Progenitor cell of endocrine pancreas (in vitro differentiated cells): Measurements from ENCODE around the gene USP31. TPM values are rescaled to one million over a fixed set of nuclear protein-coding genes. Genes with fewer than 3 reads are reported as not detected.

ENCODE experiments used
- DNase-seq: peaks from one replicate; pipeline ENCODE4 v3.0.0; 2021; ENCODE audit warnings: low spot score; ENCODE audit not compliant: unreplicated experiment
- H3K27ac Mint-ChIP-seq: 2 replicates; pipeline ENCODE4 v1.8.0; 2021; ENCODE audit warnings: mild to moderate bottlenecking, moderate library complexity, mixed read lengths
- H3K27me3 Mint-ChIP-seq: 2 replicates; pipeline ENCODE4 v1.8.0; 2021; ENCODE audit warnings: mixed read lengths
- H3K36me3 Mint-ChIP-seq: 2 replicates; pipeline ENCODE4 v1.8.0; 2022; ENCODE audit warnings: mixed read lengths; ENCODE audit not compliant: insufficient read depth
- H3K4me1 Mint-ChIP-seq: 2 replicates; pipeline ENCODE4 v1.8.0; 2021; ENCODE audit warnings: low read depth, mixed read lengths
- H3K4me3 Mint-ChIP-seq: 2 replicates; pipeline ENCODE4 v1.8.0; 2021; ENCODE audit warnings: low read depth, mild to moderate bottlenecking, moderate library complexity, mixed read lengths
- H3K9me3 Mint-ChIP-seq: 2 replicates; pipeline ENCODE4 v1.8.0; 2021; ENCODE audit warnings: low read depth, mixed read lengths
- total RNA-seq: library from RNA; stranded (reverse); gene quantifications from 2 replicates; pipeline ENCODE4 v1.2.1, GENCODE V29; 2021
- TF ChIP-seq, protein P1 (sequence below): fragments of 200-600 bp; sonication (generic); IDR thresholded peaks from one replicate; pipeline ENCODE4 v1.5.0; 2021; ENCODE audit warnings: antibody characterized with exemption, mild to moderate bottlenecking; ENCODE audit not compliant: unreplicated experiment

The USP31 gene
- total RNA-seq, 1 donor from 2014 or later = 10.5 TPM

DNA sequence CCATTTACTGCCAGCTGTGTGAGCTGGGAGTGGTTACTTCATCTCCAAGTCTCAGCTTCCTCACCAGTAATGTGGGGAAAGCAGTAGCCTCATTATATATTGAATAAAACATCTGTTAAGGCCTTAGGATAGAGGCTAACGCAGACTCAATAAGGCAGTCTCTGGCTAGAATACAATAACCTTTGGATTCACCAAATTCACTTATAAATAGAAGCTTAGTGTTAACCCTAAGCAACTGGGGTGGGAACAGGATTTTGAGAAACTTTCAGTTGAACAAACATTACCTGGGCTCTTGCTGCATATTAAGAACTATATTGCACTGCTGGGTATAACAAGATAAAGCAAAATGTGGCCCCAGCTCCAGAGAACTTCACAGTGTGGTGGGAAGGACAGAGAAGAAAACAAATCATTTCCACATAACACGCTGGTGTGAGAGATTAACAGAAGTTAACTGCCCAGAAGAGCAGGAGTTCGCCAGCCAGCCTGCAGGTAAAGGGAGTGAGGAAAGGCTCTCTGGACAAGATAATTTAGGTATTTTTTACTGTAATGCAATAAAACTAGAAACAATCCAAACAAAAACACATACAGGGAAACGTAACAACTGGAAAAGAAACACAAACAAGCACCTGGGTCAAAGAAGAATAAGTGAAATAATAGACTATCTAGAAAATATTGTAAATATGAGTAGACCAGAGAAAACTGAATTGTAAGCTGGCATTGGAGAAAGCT lies 57.0 kb downstream of the USP31 start:
- no peak for DNase-seq
- peaks cover 5% of the 10 kb centered on the region for H3K4me1 Mint-ChIP-seq
- H3K9me3 Mint-ChIP-seq = peaks cover 4% of the 10 kb centered on the region
- TF ChIP-seq, protein P1, sequence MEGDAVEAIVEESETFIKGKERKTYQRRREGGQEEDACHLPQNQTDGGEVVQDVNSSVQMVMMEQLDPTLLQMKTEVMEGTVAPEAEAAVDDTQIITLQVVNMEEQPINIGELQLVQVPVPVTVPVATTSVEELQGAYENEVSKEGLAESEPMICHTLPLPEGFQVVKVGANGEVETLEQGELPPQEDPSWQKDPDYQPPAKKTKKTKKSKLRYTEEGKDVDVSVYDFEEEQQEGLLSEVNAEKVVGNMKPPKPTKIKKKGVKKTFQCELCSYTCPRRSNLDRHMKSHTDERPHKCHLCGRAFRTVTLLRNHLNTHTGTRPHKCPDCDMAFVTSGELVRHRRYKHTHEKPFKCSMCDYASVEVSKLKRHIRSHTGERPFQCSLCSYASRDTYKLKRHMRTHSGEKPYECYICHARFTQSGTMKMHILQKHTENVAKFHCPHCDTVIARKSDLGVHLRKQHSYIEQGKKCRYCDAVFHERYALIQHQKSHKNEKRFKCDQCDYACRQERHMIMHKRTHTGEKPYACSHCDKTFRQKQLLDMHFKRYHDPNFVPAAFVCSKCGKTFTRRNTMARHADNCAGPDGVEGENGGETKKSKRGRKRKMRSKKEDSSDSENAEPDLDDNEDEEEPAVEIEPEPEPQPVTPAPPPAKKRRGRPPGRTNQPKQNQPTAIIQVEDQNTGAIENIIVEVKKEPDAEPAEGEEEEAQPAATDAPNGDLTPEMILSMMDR = no peak
- H3K27ac Mint-ChIP-seq = no peak overlapping the region
- no peaks in the 10 kb centered on the region for H3K27me3 Mint-ChIP-seq
- peaks cover 25% of the 10 kb centered on the region for H3K36me3 Mint-ChIP-seq
- H3K4me3 Mint-ChIP-seq = no peak overlapping the region

DNA sequence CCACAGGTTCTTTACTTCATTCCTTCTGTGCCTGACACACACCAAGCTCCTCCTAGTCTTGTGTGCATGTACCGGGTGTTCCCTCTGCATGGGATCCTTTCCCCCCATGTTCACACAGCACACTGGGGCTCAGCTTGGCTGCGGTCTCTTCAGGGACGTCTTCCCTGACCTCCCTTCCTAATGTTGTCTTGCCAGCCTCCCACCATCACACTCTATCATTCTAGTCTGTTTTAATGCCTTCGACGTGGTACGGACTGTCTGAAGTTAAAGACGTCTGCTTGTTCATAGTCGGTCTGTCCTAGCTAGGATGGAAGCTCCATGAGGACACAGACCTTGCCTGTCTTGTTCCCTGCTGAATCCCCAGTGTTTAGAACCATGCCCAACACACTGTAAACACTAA lies 60.1 kb downstream of the USP31 start:
- no peak overlapping the region for H3K4me3 Mint-ChIP-seq
- TF ChIP-seq, protein P1 = no peak
- H3K27ac Mint-ChIP-seq = no peak overlapping the region
- no peaks in the 10 kb centered on the region for H3K27me3 Mint-ChIP-seq
- peaks cover 18% of the 10 kb centered on the region for H3K36me3 Mint-ChIP-seq
- H3K4me1 Mint-ChIP-seq = peaks cover 5% of the 10 kb centered on the region
- DNase-seq = no peak
- H3K9me3 Mint-ChIP-seq = no peaks in the 10 kb centered on the region

DNA sequence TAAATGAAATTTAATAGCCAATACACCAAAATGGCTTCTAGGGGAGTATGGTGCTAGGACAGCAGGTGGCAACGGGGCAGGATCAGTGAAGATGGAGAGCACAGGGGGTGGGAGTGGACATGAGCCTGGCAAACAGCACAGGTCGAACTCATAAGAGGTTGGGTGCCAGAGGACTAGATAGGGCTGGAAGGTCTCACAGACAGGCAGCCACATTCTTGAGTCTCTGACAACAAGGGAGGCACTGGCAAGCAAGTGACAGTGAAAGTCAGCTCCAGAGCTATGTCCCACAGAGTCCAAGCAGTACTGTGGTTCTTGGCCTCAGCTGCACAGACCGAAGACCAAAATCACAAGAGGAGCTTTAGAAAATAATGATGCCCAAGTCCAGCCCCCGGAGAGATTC lies 61.2 kb downstream of the USP31 start:
- Mint-ChIP-seq H3K36me3 (peaks cover 10% of the 10 kb centered on the region), H3K9me3 (no peaks in the 10 kb centered on the region), H3K27me3 (no peaks in the 10 kb centered on the region), H3K4me3 (no peak overlapping the region), H3K4me1 (peaks cover 5% of the 10 kb centered on the region), H3K27ac (no peak overlapping the region)
- no peak for DNase-seq
- TF ChIP-seq, protein P1 = no peak

DNA sequence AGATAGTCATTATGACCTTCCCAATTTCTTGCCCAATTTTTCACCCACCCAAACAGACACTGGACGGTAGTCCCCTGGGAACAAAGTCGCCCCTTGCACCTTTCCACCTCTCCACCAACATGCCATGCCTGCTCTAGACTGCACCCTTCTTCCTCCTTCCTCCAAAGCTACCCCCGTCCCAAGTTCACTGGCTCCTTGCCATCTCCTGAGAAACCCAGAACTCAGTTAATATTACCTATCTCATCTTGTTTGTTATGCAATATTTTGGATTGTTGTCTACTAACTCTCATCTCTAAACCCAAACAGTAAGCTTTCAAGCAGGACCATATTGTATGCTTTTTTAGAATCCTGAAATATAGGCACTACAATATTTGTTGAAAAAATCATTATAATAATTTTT lies 63.3 kb downstream of the USP31 start:
- no peak overlapping the region for H3K4me3 Mint-ChIP-seq
- peaks cover 12% of the 10 kb centered on the region for H3K36me3 Mint-ChIP-seq
- no peaks in the 10 kb centered on the region for H3K27me3 Mint-ChIP-seq
- TF ChIP-seq, protein P1 = no peak
- no peaks in the 10 kb centered on the region for H3K9me3 Mint-ChIP-seq
- H3K4me1 Mint-ChIP-seq = no peaks in the 10 kb centered on the region
- H3K27ac Mint-ChIP-seq = no peak overlapping the region
- no peak for DNase-seq

DNA sequence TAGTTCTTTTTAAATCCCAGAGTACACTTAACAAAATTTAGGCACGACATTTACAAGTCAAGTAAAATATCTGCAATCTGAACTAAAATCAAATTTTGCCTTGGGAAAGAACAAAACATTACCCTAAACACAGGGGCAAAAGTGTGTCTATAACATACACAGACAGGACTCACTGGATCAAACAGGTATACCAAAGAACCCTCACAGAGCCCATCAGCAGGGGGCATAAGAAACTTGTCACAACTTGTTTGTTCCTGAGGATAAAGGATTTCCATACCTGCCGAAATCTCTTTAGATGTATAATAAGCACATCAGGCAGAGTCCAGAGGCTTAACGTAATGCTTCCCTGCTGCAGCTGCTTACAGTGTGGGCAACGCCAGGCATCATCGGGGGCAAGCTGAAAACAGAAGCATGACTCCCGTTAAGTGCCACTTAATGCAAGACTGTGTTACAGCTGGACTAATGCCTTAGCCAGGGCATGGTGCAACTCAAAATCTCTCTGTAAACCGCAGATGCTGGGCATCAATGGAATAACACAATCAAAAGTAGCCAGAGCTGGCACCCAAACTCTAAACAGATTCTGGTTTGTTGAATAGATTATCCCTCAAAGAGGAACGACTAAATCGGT lies 67.0 kb downstream of the USP31 start:
- Mint-ChIP-seq H3K27ac (no peak overlapping the region), H3K4me3 (no peak overlapping the region), H3K36me3 (peaks cover 14% of the 10 kb centered on the region), H3K9me3 (no peaks in the 10 kb centered on the region), H3K27me3 (no peaks in the 10 kb centered on the region), H3K4me1 (no peaks in the 10 kb centered on the region)
- DNase-seq = no peak
- TF ChIP-seq, protein P1 = no peak
